Measurements from ENCODE around the gene ITPR2. TPM values are rescaled to one million over a fixed set of nuclear protein-coding genes. Genes with fewer than 3 reads are reported as not detected.
A peak's percentile ranks its signal among the peaks of the same experiment; 100 is the strongest.
"Not testable (repeated sequence)": the region's sequence is repeated elsewhere in the genome, so short reads cannot be mapped to it uniquely, and the experiment has no call there.

ITPR2 gene
- total RNA-seq, 1 experiment from 2014 or later = 26.0 TPM

DNA sequence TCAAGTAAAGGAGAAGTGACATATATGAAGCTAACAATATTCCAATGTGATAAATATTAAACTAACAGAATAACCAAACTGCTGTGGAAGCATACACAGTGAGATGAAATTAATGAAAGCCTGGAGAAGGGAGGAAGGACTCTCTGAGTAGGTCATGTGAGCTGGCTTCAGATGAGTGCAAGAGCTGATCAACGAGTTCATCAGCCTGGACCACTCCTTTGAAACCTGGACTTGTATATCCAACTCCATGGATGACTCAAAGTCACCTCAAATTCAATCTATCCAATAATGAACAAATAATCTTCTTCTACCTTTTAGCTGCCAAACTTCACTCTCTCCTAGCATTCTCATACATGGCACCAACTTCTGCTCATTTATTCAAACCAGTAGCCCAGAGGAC is 391.6 kb downstream of the ITPR2 start:
- intact Hi-C loops (cut with micrococcal nuclease; ENCODE audit: unreplicated experiment) = no loop called here
- ChIA-PET CTCF (no interaction called here), POLR2A (ENCODE audit: unreplicated experiment) (no interaction called here)
- H3F3A ChIP-seq (ENCODE audit: insufficient read depth, low read depth) = no peaks in the 10 kb centered on the region
- H3K4me1 ChIP-seq (replicated peaks; ENCODE audit: insufficient read depth) = no peaks in the 10 kb centered on the region
- DNase-seq = no peak
- no peaks in the 10 kb centered on the region for H3K9me3 ChIP-seq (ENCODE audit: insufficient read depth, low read depth)
- no peak for TF ChIP-seq EZH2 (IDR thresholded peaks at IDR 0.05; ENCODE audit: low read depth)
- TF ChIP-seq, protein P1, sequence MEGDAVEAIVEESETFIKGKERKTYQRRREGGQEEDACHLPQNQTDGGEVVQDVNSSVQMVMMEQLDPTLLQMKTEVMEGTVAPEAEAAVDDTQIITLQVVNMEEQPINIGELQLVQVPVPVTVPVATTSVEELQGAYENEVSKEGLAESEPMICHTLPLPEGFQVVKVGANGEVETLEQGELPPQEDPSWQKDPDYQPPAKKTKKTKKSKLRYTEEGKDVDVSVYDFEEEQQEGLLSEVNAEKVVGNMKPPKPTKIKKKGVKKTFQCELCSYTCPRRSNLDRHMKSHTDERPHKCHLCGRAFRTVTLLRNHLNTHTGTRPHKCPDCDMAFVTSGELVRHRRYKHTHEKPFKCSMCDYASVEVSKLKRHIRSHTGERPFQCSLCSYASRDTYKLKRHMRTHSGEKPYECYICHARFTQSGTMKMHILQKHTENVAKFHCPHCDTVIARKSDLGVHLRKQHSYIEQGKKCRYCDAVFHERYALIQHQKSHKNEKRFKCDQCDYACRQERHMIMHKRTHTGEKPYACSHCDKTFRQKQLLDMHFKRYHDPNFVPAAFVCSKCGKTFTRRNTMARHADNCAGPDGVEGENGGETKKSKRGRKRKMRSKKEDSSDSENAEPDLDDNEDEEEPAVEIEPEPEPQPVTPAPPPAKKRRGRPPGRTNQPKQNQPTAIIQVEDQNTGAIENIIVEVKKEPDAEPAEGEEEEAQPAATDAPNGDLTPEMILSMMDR (conservative IDR thresholded peaks at IDR 0.05) = no peak
- H4K20me1 ChIP-seq (ENCODE audit: insufficient read depth) = no peaks in the 10 kb centered on the region
- no peak overlapping the region for H3K4me3 ChIP-seq
- no TSS peak for BruUV-seq (replicated peaks)
- H3K27me3 ChIP-seq (ENCODE audit: insufficient read depth, low read depth) = no peaks in the 10 kb centered on the region
- H2AFZ ChIP-seq = no peak overlapping the region
- no peaks in the 10 kb centered on the region for H3K36me3 ChIP-seq (ENCODE audit: low read depth)
- H3K27ac ChIP-seq = no peak overlapping the region
- no peak overlapping the region for H3K4me2 ChIP-seq
- no peaks in the 10 kb centered on the region for H3K9me2 ChIP-seq (ENCODE audit: insufficient read depth)
- no peaks in the 10 kb centered on the region for H3K79me2 ChIP-seq (ENCODE audit: low read depth)

DNA sequence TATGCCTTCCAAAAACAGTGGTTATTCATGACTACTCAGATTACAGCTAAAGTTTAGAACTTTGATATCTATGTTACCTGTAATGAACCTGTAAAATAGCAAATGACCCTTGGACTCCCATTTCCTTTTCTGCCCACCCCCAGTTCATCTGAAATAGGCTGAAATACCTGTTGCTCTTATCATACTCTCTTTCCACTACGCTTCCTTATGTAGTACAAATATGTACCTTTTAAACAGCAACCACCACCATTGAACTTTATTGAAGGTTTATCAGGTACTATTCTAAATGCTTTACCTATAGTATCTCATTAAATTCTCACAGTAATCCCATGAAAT is 398.0 kb downstream of the ITPR2 start:
- DNase-seq = no peak
- ChIA-PET CTCF (interaction anchor here (0.6 kb wide), 1 partner anchor 999 kb away, joined by 3 read pairs; no protein-coding TSS in a partner anchor), POLR2A (ENCODE audit: unreplicated experiment) (no interaction called here)
- Histone ChIP-seq H4K20me1 (ENCODE audit: insufficient read depth) (no peaks in the 10 kb centered on the region), H3K9me2 (ENCODE audit: insufficient read depth) (no peaks in the 10 kb centered on the region), H3F3A (ENCODE audit: insufficient read depth, low read depth) (no peaks in the 10 kb centered on the region), H3K4me3 (no peak overlapping the region), H3K4me1 (replicated peaks; ENCODE audit: insufficient read depth) (peaks cover 5% of the 10 kb centered on the region; the same call in 1 of the 2 replicates), H2AFZ (no peak overlapping the region), H3K9me3 (ENCODE audit: insufficient read depth, low read depth) (no peaks in the 10 kb centered on the region), H3K27ac (no peak overlapping the region), H3K36me3 (ENCODE audit: low read depth) (no peaks in the 10 kb centered on the region), H3K27me3 (ENCODE audit: insufficient read depth, low read depth) (no peaks in the 10 kb centered on the region), H3K79me2 (ENCODE audit: low read depth) (no peaks in the 10 kb centered on the region), H3K4me2 (no peak overlapping the region)
- no TSS peak for BruUV-seq (replicated peaks)
- TF ChIP-seq EZH2 (IDR thresholded peaks at IDR 0.05; ENCODE audit: low read depth) = no peak
- TF ChIP-seq, protein P1 (conservative IDR thresholded peaks at IDR 0.05) = no peak
- intact Hi-C loops (cut with micrococcal nuclease; ENCODE audit: unreplicated experiment) = no loop called here

DNA sequence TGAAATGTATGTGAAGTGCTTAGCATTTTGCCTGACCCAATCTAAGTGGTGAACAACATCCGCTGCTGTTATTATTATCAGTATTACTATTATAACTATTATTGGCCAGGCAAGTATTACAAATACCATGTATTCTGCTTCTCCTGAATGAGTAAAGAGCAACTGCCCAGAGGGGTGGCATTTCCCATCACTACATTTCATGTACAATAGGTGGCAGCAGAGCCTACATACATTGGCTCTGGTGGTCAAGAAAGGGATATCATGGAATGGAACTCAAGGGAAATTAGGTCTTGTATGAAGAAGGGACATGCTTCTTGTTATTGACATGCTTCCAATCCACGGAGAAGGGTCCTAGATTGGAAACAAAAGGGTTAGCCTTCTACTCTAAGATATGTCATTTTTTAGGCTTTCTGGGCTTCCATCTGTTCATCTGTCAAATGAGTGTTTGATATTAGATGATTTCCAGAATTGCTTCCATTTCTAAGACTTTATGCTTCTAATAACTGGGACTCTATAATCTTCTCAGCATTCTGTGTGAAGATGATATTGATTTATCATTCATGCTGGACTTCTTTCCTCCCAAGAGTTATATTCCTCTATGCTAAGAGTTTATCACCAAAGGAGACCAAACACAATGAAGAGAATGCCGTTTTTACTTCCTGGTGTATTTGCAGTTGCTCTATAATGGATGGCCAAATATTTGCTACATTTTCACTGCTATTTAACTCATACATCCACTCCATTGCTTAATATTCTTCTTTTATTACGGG is 398.5 kb downstream of the ITPR2 start:
- H3K4me2 ChIP-seq = no peak overlapping the region
- peaks cover 5% of the 10 kb centered on the region; the same call in 1 of the 2 replicates for H3K4me1 ChIP-seq (replicated peaks; ENCODE audit: insufficient read depth)
- H4K20me1 ChIP-seq (ENCODE audit: insufficient read depth) = no peaks in the 10 kb centered on the region
- DNase-seq = peak; percentile 40 to 55
- no peaks in the 10 kb centered on the region for H3K9me3 ChIP-seq (ENCODE audit: insufficient read depth, low read depth)
- intact Hi-C loops (cut with micrococcal nuclease; ENCODE audit: unreplicated experiment) = loop anchor here (1.0 kb wide), 2 partner anchors 217 to 311 kb away; no protein-coding TSS in a partner anchor
- H2AFZ ChIP-seq = no peak overlapping the region
- H3K27me3 ChIP-seq (ENCODE audit: insufficient read depth, low read depth) = no peaks in the 10 kb centered on the region
- no peaks in the 10 kb centered on the region for H3F3A ChIP-seq (ENCODE audit: insufficient read depth, low read depth)
- H3K79me2 ChIP-seq (ENCODE audit: low read depth) = no peaks in the 10 kb centered on the region
- CTCF ChIA-PET = interaction anchor here (0.6 kb wide), 1 partner anchor 999 kb away, joined by 3 read pairs; no protein-coding TSS in a partner anchor
- BruUV-seq (replicated peaks) = no TSS peak
- no peaks in the 10 kb centered on the region for H3K36me3 ChIP-seq (ENCODE audit: low read depth)
- H3K27ac ChIP-seq = no peak overlapping the region
- no peak for TF ChIP-seq EZH2 (IDR thresholded peaks at IDR 0.05; ENCODE audit: low read depth)
- TF ChIP-seq, protein P1 (conservative IDR thresholded peaks at IDR 0.05) = peak; percentile 69
- POLR2A ChIA-PET (ENCODE audit: unreplicated experiment) = no interaction called here
- no peak overlapping the region for H3K4me3 ChIP-seq
- H3K9me2 ChIP-seq (ENCODE audit: insufficient read depth) = no peaks in the 10 kb centered on the region

DNA sequence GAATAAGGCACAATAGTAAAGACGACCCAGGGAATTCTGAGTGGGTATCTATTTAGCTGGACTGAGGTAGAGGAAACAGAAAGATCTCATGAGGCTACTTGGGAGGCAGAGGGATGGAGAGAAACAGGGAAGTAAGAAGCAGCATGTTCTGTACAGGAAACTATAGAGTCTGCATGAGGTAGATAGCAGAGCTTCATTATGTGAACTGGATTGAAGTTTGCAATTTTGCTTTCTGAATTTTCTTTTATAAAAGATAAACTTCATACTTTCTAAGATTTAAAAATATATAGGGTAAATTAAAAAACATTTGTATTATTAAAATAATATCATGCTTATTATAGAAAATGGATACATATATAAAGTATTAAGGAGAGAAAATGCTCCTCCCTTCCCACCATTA is 399.3 kb downstream of the ITPR2 start:
- H3K4me1 ChIP-seq (replicated peaks; ENCODE audit: insufficient read depth); H3K79me2 ChIP-seq (ENCODE audit: low read depth); H3F3A ChIP-seq (ENCODE audit: insufficient read depth, low read depth); H4K20me1 ChIP-seq (ENCODE audit: insufficient read depth); H2AFZ ChIP-seq; H3K9me2 ChIP-seq (ENCODE audit: insufficient read depth); BruUV-seq (replicated peaks); H3K36me3 ChIP-seq (ENCODE audit: low read depth); H3K27ac ChIP-seq; H3K9me3 ChIP-seq (ENCODE audit: insufficient read depth, low read depth); H3K4me2 ChIP-seq; CTCF ChIA-PET; H3K4me3 ChIP-seq; DNase-seq; H3K27me3 ChIP-seq (ENCODE audit: insufficient read depth, low read depth); POLR2A ChIA-PET (ENCODE audit: unreplicated experiment): not testable (repeated sequence)
- intact Hi-C loops (cut with micrococcal nuclease; ENCODE audit: unreplicated experiment) = loop anchor here (1.0 kb wide), 2 partner anchors 218 to 310 kb away; no protein-coding TSS in a partner anchor

All from PC-9 (cell line).